ENCODE measurements around the gene CDK17.

- no peak for TF ChIP-seq CTCF (IDR thresholded peaks at IDR 0.05; ENCODE audit: insufficient read depth, low read length, poor library complexity, severe bottlenecking)
- TF ChIP-seq EZH2phosphoT487 (conservative IDR thresholded peaks at IDR 0.05; ENCODE audit: low read length): no peak
Observed at GRCh38 chr12:96375841-96376604, 24.2 kb downstream of the CDK17 start.
